GM18951 (cell line): Measurements from ENCODE around the gene LNPEP.
"Not testable (repeated sequence)": the region's sequence is repeated elsewhere in the genome, so short reads cannot be mapped to it uniquely, and the experiment has no call there.

Source experiments
- POLR2A ChIP-seq: IDR thresholded peaks from 4 replicates; pipeline ENCODE4 v1.6.1; 2011; ENCODE audit warnings: mild to moderate bottlenecking; ENCODE audit not compliant: insufficient read length, insufficient read depth; ENCODE audit errors: extremely low read depth
- in situ Hi-C: fragments of 300-500 bp; cut with MboI; formaldehyde crosslinking; loops from one replicate; pipeline ENCODE4 v1.12.0; 2022; ENCODE audit warnings: low sequenced_read_pairs, mixed read lengths, inconsistent platforms; ENCODE audit not compliant: unreplicated experiment

LNPEP gene

DNA sequence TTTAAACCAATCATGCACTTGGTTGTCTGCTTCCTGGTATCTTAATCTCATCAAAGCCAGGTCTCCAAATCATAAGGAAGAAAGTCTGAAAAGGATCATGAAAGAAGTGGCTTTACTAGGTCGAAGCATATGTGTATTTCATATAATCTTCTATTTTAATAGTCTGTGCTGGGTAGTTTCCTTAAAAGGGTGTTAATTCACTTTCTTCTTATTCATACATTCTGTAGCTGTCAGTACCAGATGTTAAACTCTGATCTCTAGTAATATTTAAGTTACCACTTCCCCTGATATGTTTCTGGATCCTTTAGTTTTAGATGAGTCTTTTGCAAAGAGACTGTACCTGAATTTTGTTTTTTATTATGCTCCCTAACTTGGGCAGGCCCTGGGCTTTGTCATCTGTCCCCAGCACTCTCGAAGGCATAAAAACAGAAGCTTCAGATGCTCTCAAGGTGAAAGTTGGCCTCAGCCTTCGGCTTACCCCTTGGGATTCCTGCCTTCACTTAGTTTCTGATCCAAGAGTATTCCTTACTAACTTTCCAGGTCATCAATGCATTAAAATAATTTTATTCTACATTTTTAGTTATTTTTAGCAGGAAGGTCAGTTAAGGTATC lies 15.0 kb upstream of the LNPEP start:
- in situ Hi-C loops: no loop called here

DNA sequence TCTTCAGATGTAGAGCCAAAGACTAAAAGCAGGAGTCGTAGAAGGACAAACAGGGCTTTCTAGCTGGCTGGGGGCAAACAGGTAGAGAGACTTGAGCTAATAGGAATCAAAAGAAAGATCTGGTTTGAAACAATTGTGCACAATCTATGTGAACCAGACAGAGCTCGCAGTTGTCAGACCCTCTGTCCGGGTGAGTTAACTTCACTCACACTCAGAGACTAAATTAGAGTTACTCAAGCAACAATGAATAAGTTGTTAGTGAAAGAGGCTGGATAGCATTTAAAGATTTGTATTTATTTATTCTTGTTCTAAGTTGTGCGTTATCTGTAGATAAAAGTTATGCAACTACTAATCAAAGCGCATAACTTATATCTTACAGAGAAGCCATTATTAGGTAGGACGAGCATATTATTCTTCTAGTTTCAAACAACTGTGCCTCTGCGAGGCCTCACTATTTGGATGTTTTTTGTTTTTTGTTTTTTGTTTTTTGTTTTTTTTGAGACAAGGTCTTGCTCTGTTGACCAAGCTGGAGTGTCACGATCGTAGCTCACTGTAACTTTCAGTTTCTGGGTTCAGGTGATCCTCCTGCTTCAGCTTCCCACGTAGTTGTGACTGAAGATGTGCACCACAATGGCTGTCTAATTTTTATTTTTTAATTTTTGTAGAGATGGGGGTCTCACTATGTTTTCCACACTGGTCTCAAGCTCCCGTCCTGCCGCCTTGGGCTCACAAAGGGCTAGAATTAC lies 13.2 kb upstream of the LNPEP start:
- in situ Hi-C loops: no loop called here
- TF ChIP-seq POLR2A: no peak

More for the DNA sequence above, 15.0 kb upstream of the LNPEP start:
- no peak for TF ChIP-seq POLR2A

DNA sequence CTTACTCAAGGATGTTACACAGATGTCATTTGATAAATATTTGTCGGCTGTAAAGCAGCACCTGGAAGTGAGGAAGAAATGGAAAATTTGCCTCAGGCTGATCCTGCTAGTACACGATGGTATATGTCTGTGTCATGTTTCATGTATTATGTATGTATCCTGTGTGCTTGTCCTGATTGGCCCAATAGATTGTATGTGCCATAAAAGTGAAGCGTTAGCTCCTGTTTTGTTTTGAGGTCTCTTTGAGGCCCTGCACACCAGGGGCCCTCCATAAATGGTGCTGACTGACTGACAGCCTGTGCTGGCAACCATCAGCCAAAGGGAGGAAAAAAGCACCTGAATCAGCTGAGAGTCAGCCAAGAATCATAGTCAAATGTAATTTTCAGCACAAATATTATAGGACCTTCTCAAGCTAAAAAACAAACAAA lies 11.8 kb upstream of the LNPEP start:
- TF ChIP-seq POLR2A: no peak

DNA sequence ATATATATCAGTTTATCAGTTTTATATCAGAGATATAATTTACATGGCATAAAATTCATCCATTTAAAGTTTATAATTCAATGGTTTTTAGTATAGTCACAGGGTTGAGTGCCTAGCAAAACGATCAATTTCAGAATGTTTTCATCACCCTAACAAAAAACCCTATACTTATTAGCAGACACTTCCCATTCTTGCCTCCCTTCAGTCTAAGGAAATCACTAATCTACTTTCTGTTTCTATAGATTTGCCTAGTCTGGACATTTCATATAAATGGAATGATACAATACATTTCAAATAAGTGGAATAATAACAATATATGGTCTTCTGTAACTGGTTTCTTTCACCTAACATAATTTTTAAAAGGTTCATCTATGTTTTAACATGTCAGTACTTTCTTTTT lies 9.6 kb upstream of the LNPEP start:
- in situ Hi-C loops: no loop called here
- no peak for TF ChIP-seq POLR2A

More for the DNA sequence above, 11.8 kb upstream of the LNPEP start:
- in situ Hi-C loops: no loop called here

DNA sequence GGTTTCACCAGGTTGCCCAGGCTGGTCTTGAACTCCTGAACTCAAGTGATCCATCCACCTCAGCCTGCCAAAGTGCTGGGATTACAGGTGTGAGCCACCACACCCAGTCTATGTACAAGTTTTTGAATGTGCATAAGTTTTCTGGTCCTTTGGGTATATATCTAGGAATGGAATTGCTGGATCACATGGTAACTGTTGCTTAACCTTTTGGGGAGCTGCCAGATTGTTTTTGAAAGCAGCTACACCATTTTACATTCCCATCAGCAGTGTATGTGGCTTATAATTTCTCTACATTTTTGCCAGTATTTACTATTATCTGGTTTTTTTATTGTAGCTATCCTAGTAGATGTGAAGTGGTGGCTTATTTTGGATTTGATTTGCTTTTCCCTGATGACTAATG lies 8.9 kb upstream of the LNPEP start:
- in situ Hi-C loops: no loop called here
- no peak for TF ChIP-seq POLR2A

DNA sequence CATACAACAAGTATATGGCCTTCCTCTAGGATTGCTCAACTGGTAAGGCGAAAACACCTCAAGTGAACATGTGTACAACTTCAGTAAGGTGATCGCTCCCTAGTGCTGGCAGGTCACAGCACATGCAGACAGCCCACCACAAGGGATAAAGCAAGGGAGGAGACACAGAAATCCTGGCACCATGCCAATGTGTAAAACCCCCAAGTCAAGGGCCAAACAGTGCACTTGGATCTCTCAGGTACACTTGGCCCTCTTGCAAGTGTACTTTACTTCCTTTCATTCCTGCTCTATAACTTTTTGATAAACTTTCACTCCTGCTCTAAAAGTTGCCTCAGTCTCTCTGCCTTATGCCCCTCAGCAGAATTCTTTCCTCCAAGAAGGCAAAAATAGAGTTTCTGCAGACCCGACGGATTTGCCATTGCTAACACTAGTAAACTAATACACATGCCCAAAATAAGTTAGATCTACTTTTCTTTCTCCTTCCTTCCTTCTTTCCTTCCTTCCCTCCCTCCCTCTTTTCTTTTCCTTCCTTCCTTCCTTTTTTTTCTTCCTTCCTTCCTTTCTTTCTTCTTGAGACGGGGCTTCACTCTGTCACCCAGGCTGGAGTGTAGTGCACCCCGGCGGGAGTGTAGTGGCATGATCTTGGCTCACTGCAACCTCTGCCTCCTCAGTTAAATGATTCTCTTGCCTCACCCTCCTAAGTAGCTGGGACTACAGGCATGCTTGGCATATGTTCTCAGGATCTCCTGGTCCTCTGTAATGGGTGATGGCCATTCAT lies 6.8 kb upstream of the LNPEP start:
- no peak for TF ChIP-seq POLR2A
- in situ Hi-C loops: no loop called here

DNA sequence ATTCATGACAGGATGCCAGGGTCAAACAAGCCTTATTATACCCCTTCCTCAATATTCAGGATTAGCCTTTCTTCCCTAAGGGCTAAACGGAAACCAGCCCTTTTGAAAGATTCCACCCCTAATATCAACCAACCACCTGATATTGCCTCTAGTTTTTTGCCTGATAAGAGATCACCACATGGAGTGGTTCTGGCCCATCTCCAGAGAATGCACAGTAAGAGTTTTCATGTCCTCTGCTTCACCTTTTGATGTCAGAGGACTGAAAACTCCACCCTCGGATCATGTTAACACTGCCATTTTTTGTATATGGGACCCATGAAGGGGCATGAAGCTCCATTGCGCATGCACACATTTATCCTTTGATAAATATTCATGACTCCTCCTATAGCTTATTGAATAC lies 5.8 kb upstream of the LNPEP start:
- in situ Hi-C loops: no loop called here
- TF ChIP-seq POLR2A: no peak

DNA sequence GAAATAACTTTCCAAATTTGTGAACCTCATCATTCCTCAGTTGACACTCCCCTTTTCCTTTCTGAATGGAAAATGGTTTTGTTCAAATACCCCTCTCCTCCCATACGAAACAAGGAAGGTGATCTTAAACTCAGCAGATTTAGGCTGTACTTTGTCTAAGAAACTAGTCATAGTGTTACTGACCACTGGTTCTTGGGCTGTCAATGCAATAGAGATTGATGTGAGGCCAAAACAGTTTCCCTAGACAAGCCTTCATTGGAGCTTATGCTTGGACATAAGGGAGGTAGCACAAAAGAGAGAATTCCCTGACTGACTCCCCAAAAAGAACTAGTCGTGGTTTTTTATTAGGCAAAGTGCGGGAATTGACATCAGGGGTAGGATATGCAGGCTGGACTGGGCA lies 5.3 kb upstream of the LNPEP start:
- no peak for TF ChIP-seq POLR2A
- in situ Hi-C loops: no loop called here

DNA sequence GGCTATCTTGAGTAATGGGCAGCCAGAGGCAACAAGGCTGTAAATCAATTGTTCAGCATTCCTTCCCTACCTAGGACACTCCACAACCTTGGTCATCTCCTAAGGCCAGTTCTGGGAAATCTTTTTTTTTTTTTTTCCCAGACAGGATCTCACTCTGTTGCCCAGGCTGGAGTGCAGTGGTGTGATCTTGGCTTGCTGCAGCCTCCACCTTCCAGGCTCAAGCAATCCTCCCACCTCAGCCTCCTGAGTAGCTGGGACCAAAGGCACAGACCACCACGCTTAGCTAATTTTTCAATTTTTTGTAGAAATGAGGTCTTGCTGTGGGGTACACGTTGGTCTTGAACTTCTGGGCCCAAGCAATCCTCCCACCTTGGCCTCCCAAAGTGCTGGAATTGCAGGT lies 4.8 kb upstream of the LNPEP start:
- in situ Hi-C loops: not testable (repeated sequence)

DNA sequence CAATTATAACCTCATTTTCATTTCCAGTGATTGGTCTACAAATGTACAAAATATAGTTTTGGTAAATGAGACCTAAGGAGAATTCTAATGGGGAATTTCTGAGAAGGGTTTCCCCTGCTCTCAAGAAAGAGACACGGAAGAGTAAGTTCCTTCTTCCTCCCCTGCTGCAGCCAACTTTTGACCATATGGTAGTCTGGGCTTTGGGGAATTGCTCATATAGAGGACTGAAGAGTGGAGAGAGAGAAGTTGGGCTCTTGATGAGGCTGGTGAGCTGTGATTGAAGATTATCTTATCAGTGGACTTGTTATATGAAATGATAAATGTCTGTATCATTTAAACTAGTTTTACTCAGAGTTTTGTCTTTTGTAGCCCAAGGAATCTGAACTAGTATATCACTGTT lies 4.3 kb upstream of the LNPEP start:
- TF ChIP-seq POLR2A: no peak
- in situ Hi-C loops: no loop called here

DNA sequence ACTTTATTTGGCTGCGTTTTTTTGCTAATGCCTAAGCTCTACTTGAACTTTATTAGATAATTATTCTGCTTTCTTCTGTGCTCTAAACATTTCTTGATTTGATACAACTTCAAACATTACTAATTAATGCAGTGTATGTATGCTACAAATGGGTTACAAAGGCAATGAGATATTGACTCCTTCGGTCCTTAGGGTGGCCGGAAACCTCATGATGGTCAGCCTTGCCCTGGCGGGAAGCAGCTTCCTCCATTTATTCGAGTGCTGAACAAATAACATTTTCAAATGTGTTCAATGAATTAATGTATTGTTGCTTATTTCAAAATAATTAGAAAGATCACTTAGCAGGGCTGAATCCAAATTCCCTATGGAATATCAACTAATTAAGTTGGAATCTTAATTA lies 3.9 kb upstream of the LNPEP start:
- TF ChIP-seq POLR2A: no peak
- in situ Hi-C loops: no loop called here

DNA sequence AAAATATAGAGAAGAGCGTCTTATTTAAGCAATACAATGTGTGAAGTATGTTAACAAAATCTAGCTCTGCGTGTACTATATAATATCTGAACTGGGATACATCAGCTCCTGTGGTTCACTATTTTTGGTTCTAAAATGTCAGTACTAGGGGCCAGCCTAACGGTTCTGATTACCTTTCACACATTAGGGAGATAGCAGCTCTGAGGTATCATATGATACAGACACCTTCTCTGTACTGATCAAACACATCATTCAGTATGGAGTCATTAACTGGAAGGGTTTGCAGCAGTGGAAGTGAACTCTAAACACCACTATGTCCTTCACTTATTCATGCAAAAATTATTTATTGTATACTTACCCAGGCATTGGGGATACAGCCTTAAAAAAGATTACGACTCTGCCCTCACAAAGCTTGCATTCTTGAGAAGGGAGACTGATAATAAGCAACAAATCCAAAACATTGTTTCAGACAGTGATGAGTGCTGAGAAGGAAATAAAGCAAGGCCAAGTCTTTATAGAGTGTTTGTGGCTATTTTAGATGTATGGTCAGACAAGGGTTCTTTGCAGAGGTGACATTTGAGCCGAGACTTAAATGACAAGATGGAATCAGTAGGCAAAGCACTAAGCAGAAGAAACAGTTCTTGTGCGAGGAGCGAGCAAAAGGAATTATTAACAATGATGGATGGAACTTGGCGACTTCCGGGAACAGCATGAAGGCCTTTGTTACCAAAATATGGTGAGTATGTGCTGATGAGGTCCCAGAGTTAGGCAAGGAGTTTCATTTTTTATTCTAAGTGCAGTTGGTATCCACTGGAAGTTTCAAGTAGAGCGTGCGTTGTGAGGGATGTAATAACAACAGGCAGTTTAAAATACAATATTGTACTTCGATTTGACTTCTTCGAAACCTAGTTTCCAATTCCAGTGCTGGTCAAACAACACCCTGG lies 1.8 kb upstream of the LNPEP start:
- TF ChIP-seq POLR2A: no peak
- in situ Hi-C loops: no loop called here
